ENCODE measurements around the gene TMTC2. TPM values are rescaled to one million over a fixed set of nuclear protein-coding genes. Genes with fewer than 3 reads are reported as not detected.

TMTC2 gene
- total and polyA plus RNA-seq, 10 of the 15 experiments (the other 5 are each of a cell fraction or from before 2014, with no cell fraction given) = 0.14 to 9.7 (median 1.2) TPM

- TF ChIP-seq BRCA1 (IDR thresholded peaks at IDR 0.05; ENCODE audit: low read depth, low read length) = no peak
- no peak for TF ChIP-seq TCF12 (IDR thresholded peaks at IDR 0.05; ENCODE audit: low read depth, low read length)
- no peak for TF ChIP-seq GATAD2B (conservative IDR thresholded peaks at IDR 0.05; ENCODE audit: low read depth)
- TF ChIP-seq USF1 (IDR thresholded peaks at IDR 0.05; ENCODE audit: borderline replicate concordance, extremely low read length, insufficient read depth, low read depth, low read length) = no peak
- TF ChIP-seq CBX3 (IDR thresholded peaks at IDR 0.05; ENCODE audit: borderline replicate concordance, low read depth) = no peak
These were observed 210.3 kb downstream of the TMTC2 start (continued) for GRCh38 chr12:82896979-82897378.

- no peak overlapping the region for H3K4me2 ChIP-seq (ENCODE audit: control insufficient read depth, insufficient read depth)
- TF ChIP-seq SKIL (IDR thresholded peaks at IDR 0.05; ENCODE audit: low read depth, poor library complexity, severe bottlenecking) = no peak
- no peak for TF ChIP-seq MYB (IDR thresholded peaks at IDR 0.05; ENCODE audit: borderline replicate concordance, low read depth, low read length)
- no peak for TF ChIP-seq E4F1 (IDR thresholded peaks at IDR 0.05; ENCODE audit: borderline replicate concordance, partially characterized antibody)
- TF ChIP-seq ZBED1 (IDR thresholded peaks at IDR 0.05; ENCODE audit: borderline replicate concordance) = no peak
- no peak for TF ChIP-seq POLR2AphosphoS5 (IDR thresholded peaks at IDR 0.05; ENCODE audit: low read length)
- TF ChIP-seq KDM1A (IDR thresholded peaks at IDR 0.05; ENCODE audit: borderline replicate concordance) = no peak
- no peak for TF ChIP-seq ATF2 (IDR thresholded peaks at IDR 0.05; ENCODE audit: low read length)
- intact Hi-C loops (cut with micrococcal nuclease; ENCODE audit: unreplicated experiment) = no loop called here
- no peaks in the 10 kb centered on the region for H4K20me1 ChIP-seq (ENCODE audit: control insufficient read depth, insufficient read depth)
- no peak for ATAC-seq
- POLR2A ChIA-PET = no interaction called here
- no peak overlapping the region for H3K4me3 ChIP-seq
- CTCF ChIA-PET = interaction anchor here (1.2 kb wide), 1 partner anchor 212 kb away, joined by 7 read pairs; the partner anchor contains the start of gene TMTC2
- no peak overlapping the region for H3K9ac ChIP-seq (ENCODE audit: control insufficient read depth, insufficient read depth, low read length)
- FAIRE-seq = no peak
- H3K4me1 ChIP-seq (ENCODE audit: control insufficient read depth, insufficient read depth, low read length) = no peaks in the 10 kb centered on the region
- H3K27me3 ChIP-seq (replicated peaks in 1 of 2; ENCODE audit: control insufficient read depth in 2 of 2, insufficient read depth in 2 of 2, low read length in 1 of 2) = no peaks in the 10 kb centered on the region
- 74% methylated on average over 2 of the region's 2 CpGs for WGBS (ENCODE audit: insufficient coverage, insufficient replicate concordance, low lambda C conversion rate, missing lambda C conversion rate)
- no peaks in the 10 kb centered on the region for H3K79me2 ChIP-seq (ENCODE audit: control insufficient read depth, insufficient read depth, low read length)
- no peak for DNase-seq (ENCODE audit: low read depth, low spot score)
- no peaks in the 10 kb centered on the region for H3K36me3 ChIP-seq (ENCODE audit: control insufficient read depth in 2 of 2, insufficient read depth in 2 of 2, low read length in 1 of 2)
- BruUV-seq (replicated peaks) = no TSS peak
- SMC1A ChIA-PET (ENCODE audit: uncharacterized antibody, unreplicated experiment) = interaction anchor here (0.7 to 1.3 kb wide), 2 partner anchors 14 to 28 kb away, joined by 5 read pairs; no protein-coding TSS in a partner anchor
- in situ Hi-C loops (cut with MboI) = no loop called here
- no peak overlapping the region for H2AFZ ChIP-seq (ENCODE audit: control insufficient read depth, low read depth, low read length)
- no peak overlapping the region for H3K27ac ChIP-seq (ENCODE audit: control insufficient read depth, insufficient read depth)
- no peaks in the 10 kb centered on the region for H3K9me3 ChIP-seq (replicated peaks; ENCODE audit: control insufficient read depth, insufficient read depth, low read length)
- RAD21 ChIA-PET (ENCODE audit: unreplicated experiment) = interaction anchor here (0.6 kb wide), 1 partner anchor 479 kb away, joined by 5 read pairs; no protein-coding TSS in a partner anchor
These were observed 211.7 kb downstream of the TMTC2 start for GRCh38 chr12:82898441-82898840.

Data from GM12878 (cell line).